CD4-positive, alpha-beta T cell (primary cell): Measurements from ENCODE around the gene PYGL. TPM values are rescaled to one million over a fixed set of nuclear protein-coding genes. Genes with fewer than 3 reads are reported as not detected.

ENCODE experiments used
- ATAC-seq: fragments of 200-7000 bp; cut with Tn5 transposase; one replicate; pipeline ENCODE4 v1.10.0; 2022; ENCODE audit warnings: mild to moderate bottlenecking; ENCODE audit not compliant: poor library complexity
- CTCF ChIA-PET: fragments of 350-600 bp; sonication (Branson Sonifier 250); formaldehyde crosslinking; loops from one replicate; lab custom pipeline; 2021; ENCODE audit warnings: antibody characterized with exemption, inconsistent platforms; lab: Charles Lee
- POLR2A ChIA-PET: fragments of 350-600 bp; sonication (Branson Sonifier 250); formaldehyde crosslinking; loops from one replicate; lab custom pipeline; 2021; ENCODE audit warnings: antibody characterized with exemption, inconsistent platforms; lab: Charles Lee
- DNase-seq, 14 experiments: peaks; one replicate each; pipeline ENCODE4 v3.0.0-alpha.2; 2013 to 2020; ENCODE audit warnings: mixed read lengths in 2 of 14
- H3K27ac ChIP-seq, 2 donors: one replicate each; pipeline versions ENCODE4 v1.5.1 to v1.7.0; 2013; ENCODE audit warnings: low read length in 2 of 2, low read depth in 1 of 2, mild to moderate bottlenecking in 1 of 2
- H3K27me3 ChIP-seq, 2 experiments: 1 replicate in 1 of 2; 2 replicates in 1 of 2; pipeline versions ENCODE4 v1.6.1 to v1.7.0; 2013; ENCODE audit warnings: low read length in 2 of 2, control low read depth in 1 of 2, mild to moderate bottlenecking in 1 of 2, moderate library complexity in 1 of 2; ENCODE audit not compliant: insufficient read depth in 2 of 2, control insufficient read depth in 1 of 2
- H3K36me3 ChIP-seq: one replicate; pipeline ENCODE4 v1.6.1; 2013; ENCODE audit warnings: low read length, control low read depth; ENCODE audit not compliant: insufficient read depth
- H3K4me1 ChIP-seq: one replicate; pipeline ENCODE4 v1.6.1; 2013; ENCODE audit warnings: low read length, control low read depth; ENCODE audit not compliant: insufficient read depth
- H3K4me3 ChIP-seq: one replicate; pipeline ENCODE4 v1.5.1; 2013; ENCODE audit warnings: mild to moderate bottlenecking, low read length, moderate library complexity
- H3K9me3 ChIP-seq, 2 experiments: 1 replicate in 1 of 2; 2 replicates in 1 of 2; pipeline versions ENCODE4 v1.6.1 to v1.7.0; 2013; ENCODE audit warnings: low read length in 2 of 2, mild to moderate bottlenecking in 2 of 2, control low read depth in 1 of 2, moderate library complexity in 1 of 2; ENCODE audit not compliant: control insufficient read depth in 1 of 2, insufficient read depth in 1 of 2
- H3K27ac Mint-ChIP-seq: one replicate; pipeline ENCODE4 v1.8.0; 2020; ENCODE audit warnings: mixed read lengths
- H3K27me3 Mint-ChIP-seq: one replicate; pipeline ENCODE4 v1.8.0; 2021; ENCODE audit warnings: mixed read lengths
- H3K36me3 Mint-ChIP-seq: one replicate; pipeline ENCODE4 v1.8.0; 2021; ENCODE audit warnings: low read depth, mixed read lengths
- H3K4me1 Mint-ChIP-seq: one replicate; pipeline ENCODE4 v1.8.0; 2021; ENCODE audit warnings: low read depth, mixed read lengths
- H3K4me3 Mint-ChIP-seq: one replicate; pipeline ENCODE4 v1.8.0; 2020; ENCODE audit warnings: mild to moderate bottlenecking, mixed read lengths
- H3K9me3 Mint-ChIP-seq: one replicate; pipeline ENCODE4 v1.8.0; 2020; ENCODE audit warnings: mixed read lengths
- intact Hi-C, 2 experiments: fragments of 100-400 bp; cut with DNase I in 1 of 2; cut with micrococcal nuclease in 1 of 2; formaldehyde crosslinking; loops; one replicate each; pipeline versions ENCODE4 v1.15.1 to v1.9.0; 2023 to 2025; cut with DNase I, micrococcal nuclease
- total RNA-seq, 174 experiments: library from RNA in 2 of 174; stranded (reverse) in 2 of 174; gene quantifications; one replicate each; pipeline ENCODE4 v1.2.3 and lab custom pipeline; 2021 to 2026
- TF ChIP-seq, protein P1 (sequence below): fragments of 200-600 bp; IDR thresholded peaks from one replicate; pipeline ENCODE4 v1.8.0; 2022; ENCODE audit warnings: antibody characterized with exemption, mild to moderate bottlenecking

Gene PYGL
- total RNA-seq, 2 experiments from 2014 or later, result 0.59 to 0.69 TPM

DNA sequence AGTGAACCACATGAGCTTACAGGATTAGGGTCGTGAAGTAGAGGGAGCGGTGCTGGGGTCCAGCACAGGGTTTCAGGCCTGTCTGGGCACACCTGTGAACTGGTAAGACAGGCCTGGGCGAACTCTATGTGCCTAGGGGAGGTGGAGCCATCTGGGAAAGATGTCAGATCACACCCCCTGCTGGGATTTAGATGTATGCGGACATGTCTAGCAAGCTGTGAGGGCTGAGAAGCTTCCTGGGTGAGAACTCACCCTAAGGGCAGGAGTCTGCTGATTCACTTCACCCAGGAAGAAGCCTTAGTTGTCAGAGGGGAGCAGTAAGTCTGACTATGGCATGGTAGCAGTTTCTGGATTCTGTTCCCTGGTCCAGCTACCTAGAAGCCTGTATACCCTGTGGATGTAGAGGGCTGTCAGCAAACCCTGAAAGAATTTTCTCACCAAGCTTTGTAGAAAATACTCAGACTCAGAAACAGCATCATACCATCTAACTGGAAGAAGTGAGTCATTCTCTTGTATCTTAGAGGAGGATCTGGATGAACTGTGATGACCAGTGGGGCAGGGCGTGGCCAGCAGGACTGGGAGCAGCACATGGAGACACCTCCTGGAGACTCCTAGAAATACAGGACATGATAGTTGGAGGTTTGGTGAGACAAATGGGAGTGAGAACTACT, 11.2 kb upstream of the PYGL start:
- H3K27ac Mint-ChIP-seq, result no peak overlapping the region
- POLR2A ChIA-PET, result no interaction called here
- Histone ChIP-seq H3K27me3 (no peaks in the 10 kb centered on the region), H3K4me3 (no peak overlapping the region), H3K27ac (no peak overlapping the region), H3K36me3 (no peaks in the 10 kb centered on the region), H3K4me1 (no peaks in the 10 kb centered on the region), H3K9me3 (no peaks in the 10 kb centered on the region)
- CTCF ChIA-PET, result no interaction called here
- no peaks in the 10 kb centered on the region for H3K9me3 Mint-ChIP-seq
- intact Hi-C loops, result loop anchor here in 1 of 2 experiments (10.0 kb wide), 1 partner anchor 829 kb away; no protein-coding TSS in a partner anchor
- no peaks in the 10 kb centered on the region for H3K27me3 Mint-ChIP-seq
- TF ChIP-seq, protein P1, sequence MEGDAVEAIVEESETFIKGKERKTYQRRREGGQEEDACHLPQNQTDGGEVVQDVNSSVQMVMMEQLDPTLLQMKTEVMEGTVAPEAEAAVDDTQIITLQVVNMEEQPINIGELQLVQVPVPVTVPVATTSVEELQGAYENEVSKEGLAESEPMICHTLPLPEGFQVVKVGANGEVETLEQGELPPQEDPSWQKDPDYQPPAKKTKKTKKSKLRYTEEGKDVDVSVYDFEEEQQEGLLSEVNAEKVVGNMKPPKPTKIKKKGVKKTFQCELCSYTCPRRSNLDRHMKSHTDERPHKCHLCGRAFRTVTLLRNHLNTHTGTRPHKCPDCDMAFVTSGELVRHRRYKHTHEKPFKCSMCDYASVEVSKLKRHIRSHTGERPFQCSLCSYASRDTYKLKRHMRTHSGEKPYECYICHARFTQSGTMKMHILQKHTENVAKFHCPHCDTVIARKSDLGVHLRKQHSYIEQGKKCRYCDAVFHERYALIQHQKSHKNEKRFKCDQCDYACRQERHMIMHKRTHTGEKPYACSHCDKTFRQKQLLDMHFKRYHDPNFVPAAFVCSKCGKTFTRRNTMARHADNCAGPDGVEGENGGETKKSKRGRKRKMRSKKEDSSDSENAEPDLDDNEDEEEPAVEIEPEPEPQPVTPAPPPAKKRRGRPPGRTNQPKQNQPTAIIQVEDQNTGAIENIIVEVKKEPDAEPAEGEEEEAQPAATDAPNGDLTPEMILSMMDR, result no peak
- ATAC-seq, result no peak
- H3K4me1 Mint-ChIP-seq, result no peaks in the 10 kb centered on the region
- no peak overlapping the region for H3K4me3 Mint-ChIP-seq
- H3K36me3 Mint-ChIP-seq, result no peaks in the 10 kb centered on the region
- peak in 2 of 14 experiments; percentile 35 to 57 for DNase-seq

DNA sequence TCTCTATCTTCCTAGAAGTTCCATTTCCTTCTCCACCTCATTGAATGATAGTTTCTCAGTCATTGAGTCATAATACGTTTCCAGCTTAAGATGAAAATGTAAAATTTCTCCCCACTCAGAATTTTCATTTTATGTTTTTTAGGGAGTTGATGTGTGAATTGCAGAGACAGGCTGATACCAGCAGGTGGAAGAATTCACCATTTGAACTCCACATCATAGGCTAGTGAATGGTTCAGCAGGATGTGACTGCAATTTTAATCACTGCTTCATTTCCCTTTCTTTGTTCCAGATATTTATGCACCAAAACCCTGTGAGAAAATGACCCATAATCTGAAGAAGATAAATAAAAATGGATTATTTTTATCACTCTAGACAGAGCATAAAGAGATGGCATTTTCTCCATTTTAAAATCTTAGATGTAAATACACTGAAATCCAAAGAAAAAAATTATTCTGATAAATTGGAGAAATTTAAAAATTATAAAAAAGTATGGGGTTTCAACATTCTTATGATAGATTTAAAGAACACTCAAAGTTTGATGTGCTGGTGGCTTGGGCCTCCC, 10.6 kb upstream of the PYGL start:
- Histone ChIP-seq H3K4me3 (no peak overlapping the region), H3K4me1 (no peaks in the 10 kb centered on the region), H3K9me3 (no peaks in the 10 kb centered on the region), H3K27me3 (no peaks in the 10 kb centered on the region), H3K36me3 (no peaks in the 10 kb centered on the region), H3K27ac (no peak overlapping the region)
- Mint-ChIP-seq H3K36me3 (no peaks in the 10 kb centered on the region), H3K9me3 (no peaks in the 10 kb centered on the region), H3K4me3 (no peak overlapping the region), H3K27ac (no peak overlapping the region), H3K4me1 (no peaks in the 10 kb centered on the region), H3K27me3 (no peaks in the 10 kb centered on the region)
- TF ChIP-seq, protein P1, result peak; percentile 32
- intact Hi-C loops, result loop anchor here (5.0 to 10.0 kb wide), 2 partner anchors 827 to 830 kb away; no protein-coding TSS in a partner anchor
- POLR2A ChIA-PET, result no interaction called here
- CTCF ChIA-PET, result no interaction called here
- ATAC-seq, result no peak
- DNase-seq, result peak in 3 of 14 experiments; percentile 16 to 40 (median 33)

DNA sequence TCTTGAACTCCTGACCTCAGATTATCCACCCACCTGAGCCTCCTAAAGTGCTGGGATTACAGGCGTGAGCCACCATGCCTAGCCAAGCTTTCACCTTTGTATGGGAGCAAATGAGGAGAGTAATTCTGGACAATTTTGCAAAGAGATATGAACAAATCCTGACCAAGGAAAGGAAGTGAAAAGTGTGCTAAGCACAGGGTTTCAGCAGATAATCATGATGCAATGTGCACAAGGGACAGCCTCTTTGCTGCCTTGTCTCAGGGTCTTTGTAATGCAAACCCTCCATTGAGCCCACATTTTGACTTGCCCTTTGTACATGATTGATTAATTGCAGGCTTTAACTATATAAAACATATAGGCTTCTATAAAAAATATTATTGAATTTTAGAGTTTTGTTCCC, 9.2 kb upstream of the PYGL start:
- Histone ChIP-seq H3K27me3 (no peaks in the 10 kb centered on the region), H3K9me3 (no peaks in the 10 kb centered on the region), H3K4me3 (no peak overlapping the region), H3K27ac (no peak overlapping the region), H3K4me1 (no peaks in the 10 kb centered on the region), H3K36me3 (no peaks in the 10 kb centered on the region)
- TF ChIP-seq, protein P1, result no peak
- H3K27me3 Mint-ChIP-seq, result no peaks in the 10 kb centered on the region
- H3K4me3 Mint-ChIP-seq, result no peak overlapping the region
- H3K4me1 Mint-ChIP-seq, result no peaks in the 10 kb centered on the region
- intact Hi-C loops, result loop anchor here (5.0 to 10.0 kb wide), 2 partner anchors 829 to 831 kb away; no protein-coding TSS in a partner anchor
- POLR2A ChIA-PET, result no interaction called here
- H3K9me3 Mint-ChIP-seq, result no peaks in the 10 kb centered on the region
- H3K27ac Mint-ChIP-seq, result no peak overlapping the region
- CTCF ChIA-PET, result no interaction called here
- no peak for DNase-seq
- H3K36me3 Mint-ChIP-seq, result no peaks in the 10 kb centered on the region
- ATAC-seq, result no peak
